ENCODE results near the gene UBXN6.

DNA sequence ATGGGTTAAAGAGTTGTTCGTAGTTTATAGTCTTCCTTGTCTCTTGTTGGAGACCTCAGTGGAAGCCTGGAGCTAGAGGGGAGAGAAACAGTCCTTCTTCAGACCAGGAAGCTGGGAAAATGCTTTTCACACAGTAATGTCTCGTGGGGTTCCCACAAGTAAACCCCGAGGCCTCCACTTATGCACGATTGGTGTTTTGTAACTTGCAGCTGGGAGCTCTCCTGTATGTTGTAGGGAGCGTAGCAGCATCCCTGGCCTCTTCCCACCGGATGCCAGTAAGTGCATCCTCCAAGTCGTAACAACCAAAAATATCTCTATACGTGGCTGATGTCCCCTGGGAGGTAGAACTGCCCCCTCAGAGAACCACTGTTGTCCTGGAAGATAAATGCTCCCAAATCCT, 51.6 kb downstream of the UBXN6 start:
- TF ChIP-seq POLR2A (IDR thresholded peaks at IDR 0.05): no peak
- TF ChIP-seq CTCF (IDR thresholded peaks at IDR 0.05 in 4 of 5, conservative IDR thresholded peaks at IDR 0.05 in 1 of 5): no peak

Measured in gastrocnemius medialis (tissue), 4 donors.